NCI-H82 (cell line): ENCODE measurements around the gene TJAP1.
A peak's percentile ranks its signal among the peaks of the same experiment; 100 is the strongest.
"Not testable (repeated sequence)": the region's sequence is repeated elsewhere in the genome, so short reads cannot be mapped to it uniquely, and the experiment has no call there.

Source experiments
- DNase-seq: peaks from one replicate; lab custom pipeline; 2025; lab: John Stamatoyannopoulos, UW

Gene TJAP1

GRCh38 chr6:43481591-43482236 is 4.3 kb downstream of the TJAP1 start:
- DNase-seq, result no peak

- no peak for DNase-seq
Measured at GRCh38 chr6:43488667-43489276, 11.4 kb downstream of the TJAP1 start.

- no peak for DNase-seq
Measured at GRCh38 chr6:43489277-43490072, 12.1 kb downstream of the TJAP1 start.

GRCh38 chr6:43490523-43490939 is 13.2 kb downstream of the TJAP1 start:
- DNase-seq, result no peak

GRCh38 chr6:43491750-43492661 is 14.6 kb downstream of the TJAP1 start:
- DNase-seq, result no peak

- no peak for DNase-seq
Measured at GRCh38 chr6:43492673-43493072, 15.3 kb downstream of the TJAP1 start.

GRCh38 chr6:43493230-43493629 is 15.9 kb downstream of the TJAP1 start:
- DNase-seq, result no peak

GRCh38 chr6:43493833-43494232 is 16.5 kb downstream of the TJAP1 start:
- no peak for DNase-seq

GRCh38 chr6:43494321-43494720 is 17.0 kb downstream of the TJAP1 start:
- no peak for DNase-seq

- no peak for DNase-seq
Measured at GRCh38 chr6:43494766-43495165, 17.4 kb downstream of the TJAP1 start.

GRCh38 chr6:43495409-43495941 is 18.1 kb downstream of the TJAP1 start:
- DNase-seq, result peak; percentile 42

- peak; percentile 68 for DNase-seq
Measured at GRCh38 chr6:43496370-43497128, 19.2 kb downstream of the TJAP1 start.

- DNase-seq, result no peak
Measured at GRCh38 chr6:43497129-43497396, 19.7 kb downstream of the TJAP1 start.

- DNase-seq, result no peak
Measured at GRCh38 chr6:43497689-43498088, 20.3 kb downstream of the TJAP1 start.

GRCh38 chr6:43498291-43498690 is 20.9 kb downstream of the TJAP1 start:
- not testable (repeated sequence) for DNase-seq

GRCh38 chr6:43499028-43499815 is 21.9 kb downstream of the TJAP1 start:
- no peak for DNase-seq

GRCh38 chr6:43500921-43501320 is 23.6 kb downstream of the TJAP1 start:
- DNase-seq, result no peak

GRCh38 chr6:43502666-43503065 is 25.3 kb downstream of the TJAP1 start:
- no peak for DNase-seq

- no peak for DNase-seq
Measured at GRCh38 chr6:43503443-43503842, 26.1 kb downstream of the TJAP1 start.
